Measurements from ENCODE around the gene ALDH1B1. TPM values are rescaled to one million over a fixed set of nuclear protein-coding genes. Genes with fewer than 3 reads are reported as not detected.

The ALDH1B1 gene
- total and polyA plus RNA-seq, 7 donors: 19.2 to 162 (median 44.1) TPM

GRCh38 chr9:38432922-38433510 is 40.5 kb downstream of the ALDH1B1 start:
- Histone ChIP-seq H3K4me1 (no peaks in the 10 kb centered on the region), H3K27ac (no peak overlapping the region), H3K9me3 (no peaks in the 10 kb centered on the region), H3K4me3 (no peak overlapping the region), H3K36me3 (no peaks in the 10 kb centered on the region), H3K27me3 (no peaks in the 10 kb centered on the region)
- 31 to 33% methylated on average over 3 of the region's 3 CpGs for WGBS, 2 donors
- no peak for DNase-seq
- TF ChIP-seq EP300 (IDR thresholded peaks at IDR 0.05) (no peak), POLR2AphosphoS5 (IDR thresholded peaks at IDR 0.05) (no peak), POLR2A (IDR thresholded peaks at IDR 0.05) (no peak), CTCF (IDR thresholded peaks at IDR 0.05) (peak in 3 of 4 experiments; percentile 50 to 60 (median 60))
- intact Hi-C loops (cut with DNase I): loop anchor here (10.0 kb wide), 1 partner anchor 242 kb away; no protein-coding TSS in a partner anchor

GRCh38 chr9:38434365-38434764 is 41.9 kb downstream of the ALDH1B1 start:
- H3K36me3 ChIP-seq: no peaks in the 10 kb centered on the region
- WGBS, 2 donors: 33 to 54% methylated on average over 3 of the region's 3 CpGs
- no peaks in the 10 kb centered on the region for H3K4me1 ChIP-seq
- no peak overlapping the region for H3K27ac ChIP-seq
- TF ChIP-seq POLR2AphosphoS5 (IDR thresholded peaks at IDR 0.05) (no peak), EP300 (IDR thresholded peaks at IDR 0.05) (no peak), CTCF (IDR thresholded peaks at IDR 0.05) (no peak), POLR2A (IDR thresholded peaks at IDR 0.05) (no peak)
- no peak overlapping the region for H3K4me3 ChIP-seq
- no peak for DNase-seq
- H3K9me3 ChIP-seq: no peaks in the 10 kb centered on the region
- intact Hi-C loops (cut with DNase I): loop anchor here (10.0 kb wide), 1 partner anchor 240 kb away; no protein-coding TSS in a partner anchor
- H3K27me3 ChIP-seq: no peaks in the 10 kb centered on the region

GRCh38 chr9:38434853-38435252 is 42.4 kb downstream of the ALDH1B1 start:
- intact Hi-C loops (cut with DNase I): loop anchor here (10.0 kb wide), 1 partner anchor 240 kb away; no protein-coding TSS in a partner anchor
- Histone ChIP-seq H3K27ac (no peak overlapping the region), H3K4me1 (no peaks in the 10 kb centered on the region), H3K9me3 (no peaks in the 10 kb centered on the region), H3K27me3 (no peaks in the 10 kb centered on the region), H3K4me3 (no peak overlapping the region), H3K36me3 (no peaks in the 10 kb centered on the region)
- TF ChIP-seq POLR2A (IDR thresholded peaks at IDR 0.05) (no peak), EP300 (IDR thresholded peaks at IDR 0.05) (no peak), POLR2AphosphoS5 (IDR thresholded peaks at IDR 0.05) (no peak), CTCF (IDR thresholded peaks at IDR 0.05) (no peak)
- DNase-seq: no peak
- WGBS, 2 donors: 43 to 80% methylated on average over 3 of the region's 3 CpGs

GRCh38 chr9:38435521-38435920 is 43.0 kb downstream of the ALDH1B1 start:
- no peaks in the 10 kb centered on the region for H3K27me3 ChIP-seq
- H3K4me3 ChIP-seq: no peak overlapping the region
- WGBS, 2 donors: 76 to 85% methylated on average over 2 of the region's 2 CpGs
- H3K36me3 ChIP-seq: no peaks in the 10 kb centered on the region
- H3K27ac ChIP-seq: no peak overlapping the region
- no peaks in the 10 kb centered on the region for H3K9me3 ChIP-seq
- H3K4me1 ChIP-seq: no peaks in the 10 kb centered on the region
- intact Hi-C loops (cut with DNase I): loop anchor here (10.0 kb wide), 1 partner anchor 239 kb away; no protein-coding TSS in a partner anchor
- no peak for DNase-seq
- TF ChIP-seq POLR2A (IDR thresholded peaks at IDR 0.05): no peak
- TF ChIP-seq CTCF (IDR thresholded peaks at IDR 0.05): no peak

- Histone ChIP-seq H3K27me3 (no peaks in the 10 kb centered on the region), H3K4me1 (no peaks in the 10 kb centered on the region), H3K4me3 (no peak overlapping the region), H3K27ac (no peak overlapping the region), H3K9me3 (no peaks in the 10 kb centered on the region), H3K36me3 (no peaks in the 10 kb centered on the region)
- DNase-seq: no peak
- TF ChIP-seq POLR2AphosphoS5 (IDR thresholded peaks at IDR 0.05): no peak
- no peak for TF ChIP-seq POLR2A (IDR thresholded peaks at IDR 0.05)
- TF ChIP-seq EP300 (IDR thresholded peaks at IDR 0.05): no peak
- no peak for TF ChIP-seq CTCF (IDR thresholded peaks at IDR 0.05)
- WGBS, 2 donors: 94 to 98% methylated on average over 2 of the region's 2 CpGs
- intact Hi-C loops (cut with DNase I): loop anchor here (10.0 kb wide), 1 partner anchor 238 kb away; no protein-coding TSS in a partner anchor
Observed at GRCh38 chr9:38436708-38437107, 44.2 kb downstream of the ALDH1B1 start.

Measured in sigmoid colon (tissue), 7 donors.